Karpas-422 (cell line): ENCODE measurements around the gene KLK11. TPM values are rescaled to one million over a fixed set of nuclear protein-coding genes. Genes with fewer than 3 reads are reported as not detected.

Experiments
- DNase-seq: peaks from one replicate; pipeline ENCODE4 v3.0.0-alpha.2; 2015
- H2AFZ ChIP-seq: fragments of 200-600 bp; sonication (generic); 2 replicates; pipeline ENCODE4 v1.6.1; 2014; ENCODE audit warnings: antibody characterized with exemption, low read length, mixed read lengths
- H3K27ac ChIP-seq: fragments of 200-600 bp; sonication (generic); 2 replicates; pipeline ENCODE4 v1.5.1; 2014; ENCODE audit warnings: mild to moderate bottlenecking, low read length, moderate library complexity
- H3K27me3 ChIP-seq: fragments of 200-600 bp; sonication (generic); 2 replicates; pipeline ENCODE4 v1.6.1; 2014; ENCODE audit warnings: low read length, mixed read lengths
- H3K36me3 ChIP-seq: fragments of 200-600 bp; sonication (generic); 2 replicates; pipeline ENCODE4 v1.6.1; 2014; ENCODE audit warnings: low read length, mixed read lengths; ENCODE audit not compliant: insufficient read depth
- H3K4me1 ChIP-seq: fragments of 200-600 bp; sonication (generic); 2 replicates; pipeline ENCODE4 v1.6.1; 2014; ENCODE audit warnings: mild to moderate bottlenecking, low read length, mixed read lengths
- H3K4me2 ChIP-seq: fragments of 200-600 bp; sonication (generic); 2 replicates; pipeline ENCODE4 v1.6.1; 2014; ENCODE audit warnings: low read length, low read depth, mild to moderate bottlenecking; ENCODE audit not compliant: poor library complexity, severe bottlenecking
- H3K4me3 ChIP-seq: fragments of 200-600 bp; sonication (generic); 2 replicates; pipeline ENCODE4 v1.5.1; 2014; ENCODE audit warnings: mild to moderate bottlenecking, antibody characterized with exemption, low read length, mixed read lengths
- H3K79me2 ChIP-seq: fragments of 200-600 bp; sonication (generic); 2 replicates; pipeline ENCODE4 v1.6.1; 2014; ENCODE audit warnings: mild to moderate bottlenecking, low read length, mixed read lengths
- H3K9ac ChIP-seq: fragments of 200-600 bp; sonication (generic); 2 replicates; pipeline ENCODE4 v1.6.0; 2014; ENCODE audit warnings: low read length
- H3K9me2 ChIP-seq: fragments of 200-600 bp; sonication (generic), shearing (Covaris generic); replicated peaks from 2 replicates; pipeline ENCODE4 v1.6.0; 2014; ENCODE audit warnings: mild to moderate bottlenecking, low read length, moderate library complexity; ENCODE audit not compliant: insufficient read depth
- H3K9me3 ChIP-seq: fragments of 300-700, 200-600 bp; sonication (generic); 2 replicates; pipeline ENCODE4 v1.6.1; 2014; ENCODE audit warnings: low read length, mixed read lengths
- H4K20me1 ChIP-seq: fragments of 200-600 bp; sonication (generic); 2 replicates; pipeline ENCODE4 v1.6.1; 2014; ENCODE audit warnings: mild to moderate bottlenecking, antibody characterized with exemption, low read length, low read depth; ENCODE audit not compliant: insufficient read depth
- total RNA-seq: library from RNA; depleted of rRNA; stranded (reverse); fragments of >200 nt; shearing (Covaris generic); gene quantifications from 2 replicates; pipeline ENCODE4 v1.2.3, GENCODE V29; 2014; ENCODE audit warnings: low replicate concordance

KLK11 gene
- total RNA-seq, 1 experiment from 2014 or later, result not detected

GRCh38 chr19:51036519-51036918, 10.1 kb upstream of the KLK11 start:
- no peak overlapping the region for H3K9ac ChIP-seq
- no peaks in the 10 kb centered on the region for H3K9me2 ChIP-seq
- no peaks in the 10 kb centered on the region for H3K9me3 ChIP-seq
- no peaks in the 10 kb centered on the region for H3K4me1 ChIP-seq
- H4K20me1 ChIP-seq, result no peaks in the 10 kb centered on the region
- no peaks in the 10 kb centered on the region for H3K36me3 ChIP-seq
- no peaks in the 10 kb centered on the region for H3K79me2 ChIP-seq
- H3K27me3 ChIP-seq, result no peaks in the 10 kb centered on the region
- no peak overlapping the region for H3K27ac ChIP-seq
- H3K4me3 ChIP-seq, result no peak overlapping the region
- no peak overlapping the region for H2AFZ ChIP-seq
- H3K4me2 ChIP-seq, result no peak overlapping the region
- no peak for DNase-seq

- H3K4me3 ChIP-seq, result no peak within 1 kb of the TSS
- H3K9ac ChIP-seq, result no peak within 1 kb of the TSS
- no peaks in the 10 kb centered on the region for H3K27me3 ChIP-seq
- H2AFZ ChIP-seq, result no peak within 1 kb of the TSS
- no peaks in the 10 kb centered on the region for H3K4me1 ChIP-seq
- no peaks in the 10 kb centered on the region for H3K79me2 ChIP-seq
- no peaks in the 10 kb centered on the region for H4K20me1 ChIP-seq
- no peak within 1 kb of the TSS for H3K27ac ChIP-seq
- no peaks in the 10 kb centered on the region for H3K9me2 ChIP-seq
- H3K36me3 ChIP-seq, result no peaks in the 10 kb centered on the region
- DNase-seq, result no peak
- no peak within 1 kb of the TSS for H3K4me2 ChIP-seq
- no peaks in the 10 kb centered on the region for H3K9me3 ChIP-seq
These were observed 8.3 kb upstream of the KLK11 start, which contains the start of gene KLK12 for GRCh38 chr19:51034704-51035103. Gene KLK12 (minus strand): TSS chr19:51035002. CDS start chr19:51034621, 381 bp downstream.

GRCh38 chr19:51031880-51032225, 5.4 kb upstream of the KLK11 start:
- Histone ChIP-seq H4K20me1 (no peaks in the 10 kb centered on the region), H3K4me2 (no peak overlapping the region), H3K4me1 (no peaks in the 10 kb centered on the region), H3K27ac (no peak overlapping the region), H3K9me3 (no peaks in the 10 kb centered on the region), H3K79me2 (no peaks in the 10 kb centered on the region), H3K27me3 (no peaks in the 10 kb centered on the region), H3K36me3 (no peaks in the 10 kb centered on the region), H3K9me2 (no peaks in the 10 kb centered on the region), H3K4me3 (no peak overlapping the region), H2AFZ (no peak overlapping the region), H3K9ac (no peak overlapping the region)
- DNase-seq, result no peak

- DNase-seq, result no peak
These were observed 4.9 kb upstream of the KLK11 start for GRCh38 chr19:51031220-51031879.

GRCh38 chr19:51030631-51031030, 4.2 kb upstream of the KLK11 start:
- Histone ChIP-seq H3K9me2 (no peaks in the 10 kb centered on the region), H3K4me2 (no peak overlapping the region), H3K27ac (no peak overlapping the region), H3K4me3 (no peak overlapping the region), H3K36me3 (no peaks in the 10 kb centered on the region), H3K79me2 (no peaks in the 10 kb centered on the region), H3K4me1 (no peaks in the 10 kb centered on the region), H3K27me3 (no peaks in the 10 kb centered on the region), H3K9me3 (no peaks in the 10 kb centered on the region), H3K9ac (no peak overlapping the region), H2AFZ (no peak overlapping the region), H4K20me1 (no peaks in the 10 kb centered on the region)
- no peak for DNase-seq

More at GRCh38 chr19:51031220-51031879, 4.9 kb upstream of the KLK11 start:
- Histone ChIP-seq H3K9ac (no peak overlapping the region), H3K79me2 (no peaks in the 10 kb centered on the region), H3K27ac (no peak overlapping the region), H3K4me1 (no peaks in the 10 kb centered on the region), H3K4me2 (no peak overlapping the region), H3K9me2 (no peaks in the 10 kb centered on the region), H3K9me3 (no peaks in the 10 kb centered on the region), H2AFZ (no peak overlapping the region), H4K20me1 (no peaks in the 10 kb centered on the region), H3K4me3 (no peak overlapping the region), H3K36me3 (no peaks in the 10 kb centered on the region), H3K27me3 (no peaks in the 10 kb centered on the region)

GRCh38 chr19:51029718-51030117, 3.3 kb upstream of the KLK11 start:
- H3K79me2 ChIP-seq, result no peaks in the 10 kb centered on the region
- no peak overlapping the region for H3K4me2 ChIP-seq
- H3K4me3 ChIP-seq, result no peak overlapping the region
- H3K36me3 ChIP-seq, result no peaks in the 10 kb centered on the region
- H3K27ac ChIP-seq, result no peak overlapping the region
- no peaks in the 10 kb centered on the region for H4K20me1 ChIP-seq
- no peaks in the 10 kb centered on the region for H3K9me3 ChIP-seq
- no peaks in the 10 kb centered on the region for H3K9me2 ChIP-seq
- H3K9ac ChIP-seq, result no peak overlapping the region
- peak; percentile 69 for DNase-seq
- H2AFZ ChIP-seq, result no peak overlapping the region
- H3K4me1 ChIP-seq, result no peaks in the 10 kb centered on the region
- no peaks in the 10 kb centered on the region for H3K27me3 ChIP-seq

GRCh38 chr19:51027873-51028272, 1.5 kb upstream of the KLK11 start:
- Histone ChIP-seq H3K9me2 (no peaks in the 10 kb centered on the region), H3K36me3 (no peaks in the 10 kb centered on the region), H3K27me3 (no peaks in the 10 kb centered on the region), H3K27ac (no peak overlapping the region), H3K79me2 (no peaks in the 10 kb centered on the region), H3K4me3 (no peak overlapping the region), H3K4me2 (no peak overlapping the region), H2AFZ (no peak overlapping the region), H3K9ac (no peak overlapping the region), H3K9me3 (no peaks in the 10 kb centered on the region), H3K4me1 (no peaks in the 10 kb centered on the region), H4K20me1 (no peaks in the 10 kb centered on the region)
- DNase-seq, result no peak

- no peaks in the 10 kb centered on the region for H4K20me1 ChIP-seq
These were observed 850 bp upstream of the KLK11 start for GRCh38 chr19:51027126-51027806.

More at GRCh38 chr19:51027126-51027806, 850 bp upstream of the KLK11 start:
- Histone ChIP-seq H3K79me2 (no peaks in the 10 kb centered on the region), H3K4me1 (no peaks in the 10 kb centered on the region), H2AFZ (no peak overlapping the region), H3K27ac (no peak overlapping the region), H3K4me2 (no peak overlapping the region), H3K9me2 (no peaks in the 10 kb centered on the region), H3K4me3 (no peak overlapping the region), H3K27me3 (no peaks in the 10 kb centered on the region), H3K9ac (no peak overlapping the region), H3K36me3 (no peaks in the 10 kb centered on the region), H3K9me3 (no peaks in the 10 kb centered on the region)
- no peak for DNase-seq
